Heart left ventricle (tissue), 16 donors: ENCODE data around the gene CRYGN. TPM values are rescaled to one million over a fixed set of nuclear protein-coding genes. Genes with fewer than 3 reads are reported as not detected.

ENCODE experiments used
- ATAC-seq, 4 donors: fragments of 200-7000 bp; cut with Tn5 transposase; one replicate each; pipeline ENCODE4 v1.9.1; 2020 to 2022; ENCODE audit warnings: moderate library complexity in 4 of 4, mild to moderate bottlenecking in 3 of 4, moderate number of reproducible peaks in 1 of 4
- DNase-seq, 5 donors: peaks; one replicate each; pipeline ENCODE4 v3.0.0-alpha.2; 2020
- H3K27ac ChIP-seq, 12 donors: fragments of 200-600 bp; sonication (generic) in 4 of 12; one replicate each; pipeline versions ENCODE4 v1.5.0 to v1.8.0; 2016 to 2022; ENCODE audit warnings: mild to moderate bottlenecking in 2 of 12
- H3K27me3 ChIP-seq, 9 donors: fragments of 200-600 bp; sonication (generic) in 2 of 9; one replicate each; pipeline versions ENCODE4 v1.5.1 to v1.8.0; 2016 to 2022; ENCODE audit warnings: mild to moderate bottlenecking in 3 of 9
- H3K36me3 ChIP-seq, 9 donors: fragments of 200-600 bp; sonication (generic) in 2 of 9; one replicate each; pipeline versions ENCODE4 v1.5.0 to v1.8.0; 2018 to 2022; ENCODE audit warnings: mild to moderate bottlenecking in 2 of 9
- H3K4me1 ChIP-seq, 12 donors: fragments of 200-600 bp; sonication (generic) in 4 of 12; one replicate each; pipeline versions ENCODE4 v1.5.0 to v1.8.0; 2016 to 2022; ENCODE audit warnings: mild to moderate bottlenecking in 3 of 12
- H3K4me3 ChIP-seq, 12 donors: fragments of 200-600 bp; sonication (generic) in 4 of 12; one replicate each; pipeline versions ENCODE4 v1.5.0 to v1.8.0; 2017 to 2022; ENCODE audit warnings: mild to moderate bottlenecking in 9 of 12, moderate library complexity in 4 of 12
- H3K9me3 ChIP-seq, 12 donors: fragments of 200-600 bp; sonication (generic) in 4 of 12; one replicate each; pipeline versions ENCODE4 v1.5.0 to v1.8.0; 2016 to 2022; ENCODE audit warnings: mild to moderate bottlenecking in 1 of 12
- CTCF ChIP-seq, 12 donors: fragments of 200-600 bp; sonication (generic) in 4 of 12; IDR thresholded peaks; one replicate each; pipeline versions ENCODE4 v1.5.0 to v1.8.0; 2018 to 2022; ENCODE audit warnings: antibody characterized with exemption in 12 of 12, mild to moderate bottlenecking in 5 of 12
- POLR2A ChIP-seq, 2 donors: fragments of 450-650 bp; IDR thresholded peaks; one replicate each; pipeline ENCODE4 v1.6.1; 2017; ENCODE audit warnings: antibody characterized with exemption in 2 of 2, mild to moderate bottlenecking in 2 of 2, moderate library complexity in 2 of 2
- WGBS, 4 donors: extraction: QIAGEN DNeasy Blood & Tissue Kit in 2 of 4; methylation state at CpG; one replicate each; pipeline versions ENCODE4 v1.1.5 to v1.1.7; 2013 to 2018; 5-methylcytosine and 5-hydroxymethylcytosine counted together
- intact Hi-C, 10 donors: fragments of 100-400 bp; cut with DNase I; formaldehyde crosslinking; loops; one replicate each; pipeline versions ENCODE4 v1.11.1 to v1.14.2; 2022
- polyA plus RNA-seq, 2 donors: library from polyadenylated mRNA; stranded (reverse); fragments of 200-250 nt; gene quantifications; one replicate each; pipeline ENCODE4 v1.2.3, GENCODE V29; 2013
- total RNA-seq, 9 donors: library from RNA; depleted of rRNA in 2 of 9; stranded (reverse); fragments of >200 nt in 2 of 9; fragmentation: NEBNext Ultra II Directional in 3 of 9; extraction: Animal tissue kit (Norgen Biotek cat#: 25700) in 3 of 9; gene quantifications; one replicate each; pipeline versions ENCODE4 v1.1.0 to v1.2.4, GENCODE V29; 2016 to 2023
- donor health status: ischemic (EF 13 %, LVEDD 7.1; RV severe dilation, severe dysfunction).
- donor health status: healthy with polysubstance abuse.
- donor health status: DM: no; HTN: yes; CAD: no.
- donor health status: DM: no; HTN: no; CAD: no.
- donor health status: ischemic (EF 25% LVEDD 6.9; RV normal size, moderate dysfunction).
- donor health status: ischemic (EF 25% LVEDD 5.7; RV mildly dilated, moderate dysfunction).
- donor health status: healthy.
- donor health status: DM: yes; HTN: yes; CAD: no.
- donor health status: ischemic (EF 35%, LVEDD 5.7; RV mildly dilated, moderate dysfunction).
- donor health status: nonischemic (EF 11% LVEDD 7.7; RV severe dilation, severe dysfunction).
- donor health status: DM: yes; HTN: yes; CAD: no.
- donor health status: PGD.
- donor health status: ischemic (EF 29% LVEDD 5.4; RV normal size, mild dysfunction).
- donor health status: nonischemic (EF 23%, LVEDD 6.1; RV moderate dilation, normal function).

CRYGN gene
- total and polyA plus RNA-seq, 11 donors = 0.50 to 0.52 TPM; not detected in 9

GRCh38 chr7:151386301-151387160 lies 53.4 kb downstream of the CRYGN start:
- Histone ChIP-seq H3K9me3 (no peaks in the 10 kb centered on the region), H3K27ac (no peak overlapping the region), H3K36me3 (no peaks in the 10 kb centered on the region), H3K4me1 (peaks cover 0 to 11% (median 8%) of the 10 kb centered on the region in 12 donors), H3K27me3 (peaks cover 6 to 44% (median 15%) of the 10 kb centered on the region in 9 donors), H3K4me3 (no peak overlapping the region)
- 53 to 67% (median 59%) methylated on average over 13 to 16 of the region's 16 CpGs for WGBS, 4 donors
- TF ChIP-seq CTCF (IDR thresholded peaks at IDR 0.05) (no peak), POLR2A (IDR thresholded peaks at IDR 0.05) (no peak)
- ATAC-seq = peak in 1 of 4 donors; percentile 21
- DNase-seq = peak in 1 of 5 donors; percentile 48
- intact Hi-C loops = loop anchor here in 2 of 10 donors (10.0 kb wide), 1 partner anchor 48 kb away; no protein-coding TSS in a partner anchor

GRCh38 chr7:151385626-151386300 lies 54.2 kb downstream of the CRYGN start:
- Histone ChIP-seq H3K9me3 (no peaks in the 10 kb centered on the region), H3K36me3 (no peaks in the 10 kb centered on the region), H3K4me1 (peaks cover 0 to 19% (median 13%) of the 10 kb centered on the region in 12 donors), H3K27me3 (peaks cover 6 to 46% (median 19%) of the 10 kb centered on the region in 9 donors), H3K27ac (no peak overlapping the region), H3K4me3 (no peak overlapping the region)
- intact Hi-C loops = loop anchor here in 2 of 10 donors (10.0 kb wide), 1 partner anchor 49 kb away; no protein-coding TSS in a partner anchor
- DNase-seq = peak in 1 of 5 donors; percentile 34
- ATAC-seq = no peak
- TF ChIP-seq CTCF (IDR thresholded peaks at IDR 0.05) (no peak), POLR2A (IDR thresholded peaks at IDR 0.05) (no peak)
- 73 to 87% (median 83%) methylated on average over 24 to 26 of the region's 26 CpGs for WGBS, 4 donors

GRCh38 chr7:151384776-151385625 lies 54.9 kb downstream of the CRYGN start:
- H3K27ac ChIP-seq = no peak overlapping the region
- H3K4me1 ChIP-seq = peaks cover 0 to 21% (median 13%) of the 10 kb centered on the region in 12 donors
- intact Hi-C loops = loop anchor here in 3 of 10 donors (5.0 to 10.0 kb wide), 2 partner anchors 32 to 50 kb away; no protein-coding TSS in a partner anchor
- WGBS, 4 donors = 83 to 89% (median 85%) methylated on average over 20 to 26 of the region's 26 CpGs
- TF ChIP-seq CTCF (IDR thresholded peaks at IDR 0.05) = no peak
- peak in 1 of 5 donors; percentile 54 for DNase-seq
- no peak for ATAC-seq
- H3K36me3 ChIP-seq = no peaks in the 10 kb centered on the region
- no peaks in the 10 kb centered on the region for H3K9me3 ChIP-seq
- no peak overlapping the region for H3K4me3 ChIP-seq
- H3K27me3 ChIP-seq = peaks cover 6 to 46% (median 19%) of the 10 kb centered on the region in 9 donors
